Kasumi-1 (cell line): ENCODE data around the gene SIGLEC9.

ENCODE experiments used
- DNase-seq, 2 experiments: peaks; one replicate each; lab custom pipeline; 2025; lab: John Stamatoyannopoulos, UW

SIGLEC9 gene

DNA sequence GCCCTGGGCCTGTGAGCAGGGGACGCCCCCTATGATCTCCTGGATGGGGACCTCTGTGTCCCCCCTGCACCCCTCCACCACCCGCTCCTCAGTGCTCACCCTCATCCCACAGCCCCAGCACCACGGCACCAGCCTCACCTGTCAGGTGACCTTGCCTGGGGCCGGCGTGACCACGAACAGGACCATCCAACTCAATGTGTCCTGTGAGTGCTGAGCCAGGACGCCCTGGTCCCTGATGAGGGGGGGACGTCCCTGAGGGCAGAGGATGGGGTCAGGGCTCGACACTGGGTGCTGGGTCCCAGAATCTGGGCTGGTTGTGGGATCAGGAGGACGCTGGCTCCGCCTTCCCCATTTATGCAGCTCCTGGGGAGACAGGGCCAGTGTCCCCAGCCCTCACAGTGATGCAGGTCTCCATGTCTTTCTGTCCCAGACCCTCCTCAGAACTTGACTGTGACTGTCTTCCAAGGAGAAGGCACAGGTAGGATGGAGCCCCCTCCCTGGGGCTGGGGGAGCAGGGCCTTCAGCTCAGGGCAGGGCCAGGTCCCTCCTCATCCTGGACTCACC is 19.9 kb downstream of the SIGLEC9 start:
- no peak for DNase-seq

DNA sequence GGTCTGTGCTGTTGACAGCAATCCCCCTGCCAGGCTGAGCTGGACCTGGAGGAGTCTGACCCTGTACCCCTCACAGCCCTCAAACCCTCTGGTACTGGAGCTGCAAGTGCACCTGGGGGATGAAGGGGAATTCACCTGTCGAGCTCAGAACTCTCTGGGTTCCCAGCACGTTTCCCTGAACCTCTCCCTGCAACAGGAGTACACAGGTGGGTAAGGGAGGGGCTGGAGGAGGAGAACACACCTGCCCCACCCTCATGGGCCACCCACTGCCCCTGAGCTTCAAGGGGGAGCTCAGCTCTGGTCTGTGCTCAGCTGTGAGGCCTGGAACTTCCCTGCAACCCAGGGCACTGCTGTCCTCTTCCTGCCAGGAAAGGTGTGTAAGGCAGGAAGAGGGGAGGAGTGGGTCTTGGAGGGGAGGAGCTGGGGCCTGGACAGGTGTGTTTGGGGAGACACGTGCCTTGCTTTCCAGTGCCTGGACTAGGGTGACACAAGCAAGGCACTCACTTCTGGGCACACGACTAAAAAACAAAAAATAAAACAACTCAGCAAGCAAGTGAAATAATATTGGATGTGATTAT is 21.3 kb downstream of the SIGLEC9 start:
- no peak for DNase-seq

DNA sequence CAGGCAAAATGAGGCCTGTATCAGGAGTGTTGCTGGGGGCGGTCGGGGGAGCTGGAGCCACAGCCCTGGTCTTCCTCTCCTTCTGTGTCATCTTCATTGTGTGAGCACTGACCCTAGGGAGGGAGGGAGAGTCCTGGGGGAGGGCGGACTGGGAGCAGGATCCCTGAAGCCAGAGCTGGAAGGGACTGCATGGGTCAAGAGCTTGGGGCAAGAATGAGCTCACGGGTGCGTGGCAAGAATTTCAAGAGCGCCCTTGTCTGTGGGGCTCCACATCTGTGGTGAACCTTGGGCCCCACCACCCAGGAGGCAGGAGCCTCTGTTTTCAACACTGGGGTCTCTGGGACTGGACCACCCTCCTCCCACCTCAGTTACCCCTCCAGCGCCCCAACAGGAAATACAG is 22.0 kb downstream of the SIGLEC9 start:
- no peak for DNase-seq

DNA sequence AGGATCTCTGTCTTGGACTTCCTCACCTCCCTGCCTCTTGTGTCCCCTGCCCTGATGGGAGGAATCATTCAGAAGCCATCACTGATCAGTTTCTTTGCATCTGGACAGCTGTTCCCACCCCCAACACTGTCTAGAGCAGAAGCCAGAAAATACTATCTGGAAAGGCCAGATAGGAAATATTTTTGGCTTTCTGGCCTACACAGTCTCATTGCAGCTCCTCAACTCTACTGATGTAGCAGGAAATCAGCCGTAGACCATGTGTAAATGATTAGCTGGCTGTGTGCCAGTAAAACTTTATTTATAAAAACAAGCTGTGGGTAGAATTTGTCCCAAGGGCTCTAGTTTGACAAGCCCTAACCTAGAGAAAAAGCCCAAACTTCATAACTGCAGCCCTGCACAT is 23.0 kb downstream of the SIGLEC9 start:
- no peak for DNase-seq

DNA sequence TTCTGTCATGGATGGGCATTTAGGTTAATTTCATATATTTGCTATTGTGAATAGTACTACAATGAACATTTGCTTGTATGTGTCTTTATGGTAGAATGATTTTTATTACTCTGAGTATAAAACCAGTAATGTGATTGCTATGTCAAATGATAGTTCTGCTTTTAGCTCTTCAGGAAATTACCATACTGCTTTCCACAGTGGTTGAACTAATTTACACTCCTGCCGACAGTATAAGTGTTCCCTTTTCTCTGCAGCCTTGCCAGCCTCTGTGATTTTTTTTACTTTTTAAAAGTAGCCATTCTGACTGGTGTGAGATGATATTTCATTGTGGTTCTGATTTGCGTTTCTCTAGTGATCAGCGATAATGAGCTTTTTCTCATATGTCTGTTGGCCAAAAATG is 23.9 kb downstream of the SIGLEC9 start:
- DNase-seq: peak; percentile 48 to 55

DNA sequence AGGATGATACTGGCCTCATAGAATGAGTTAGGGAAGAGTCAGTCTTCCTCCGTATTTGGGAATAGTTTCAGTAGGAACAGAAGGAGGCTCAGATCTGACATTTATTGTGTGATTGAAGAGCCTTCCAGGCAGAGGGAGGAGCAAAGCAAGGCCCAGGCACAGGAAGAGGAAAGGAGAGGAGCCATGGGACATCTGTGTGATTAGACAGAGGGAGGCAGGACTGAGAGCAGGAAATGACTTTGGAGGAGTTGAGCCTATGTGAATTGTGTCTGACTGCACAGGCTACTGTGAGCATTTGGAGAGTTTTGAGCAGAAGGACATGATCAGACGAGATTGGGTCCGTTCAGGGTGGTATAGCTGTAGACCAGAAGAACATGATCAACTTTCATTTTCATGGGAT is 25.9 kb downstream of the SIGLEC9 start:
- DNase-seq: no peak

DNA sequence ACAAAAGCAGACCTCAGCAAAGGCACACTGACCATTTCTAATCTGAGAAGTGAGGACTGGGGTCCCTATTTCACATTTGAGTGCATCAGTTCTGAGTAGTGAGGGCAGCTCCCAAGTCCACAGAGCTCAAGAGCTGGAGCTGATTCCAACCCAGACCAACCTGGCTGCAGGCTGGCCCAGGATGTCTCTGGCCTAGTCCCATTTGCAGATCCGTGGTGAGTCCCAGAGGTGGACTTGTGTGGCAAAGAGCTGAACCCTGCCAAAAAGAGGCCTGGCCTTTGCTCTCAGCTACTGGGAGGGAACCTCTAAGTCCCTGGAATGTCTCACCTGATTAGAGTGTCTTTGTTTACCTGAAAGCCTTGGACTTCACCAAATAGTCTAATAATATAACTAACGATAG is 32.0 kb downstream of the SIGLEC9 start:
- no peak for DNase-seq

DNA sequence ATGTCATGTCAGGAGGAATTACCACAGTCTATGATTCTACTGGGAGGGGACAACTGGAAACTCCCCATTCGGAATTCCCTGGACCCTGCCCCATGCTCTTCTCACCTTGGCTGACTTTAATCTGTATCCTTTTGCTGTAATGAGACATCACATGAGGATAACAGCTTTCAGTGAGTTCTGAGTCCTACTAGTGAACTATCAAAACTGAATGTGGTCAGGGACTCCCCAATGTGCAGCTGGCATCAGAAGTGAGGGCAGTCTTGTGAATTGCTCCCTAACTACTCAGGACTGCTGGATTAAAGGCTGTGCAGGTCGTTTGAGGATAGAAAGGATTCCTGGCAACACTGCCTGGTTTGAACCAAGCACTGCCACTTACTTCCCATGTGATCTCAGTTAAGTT is 32.6 kb downstream of the SIGLEC9 start:
- DNase-seq: no peak

DNA sequence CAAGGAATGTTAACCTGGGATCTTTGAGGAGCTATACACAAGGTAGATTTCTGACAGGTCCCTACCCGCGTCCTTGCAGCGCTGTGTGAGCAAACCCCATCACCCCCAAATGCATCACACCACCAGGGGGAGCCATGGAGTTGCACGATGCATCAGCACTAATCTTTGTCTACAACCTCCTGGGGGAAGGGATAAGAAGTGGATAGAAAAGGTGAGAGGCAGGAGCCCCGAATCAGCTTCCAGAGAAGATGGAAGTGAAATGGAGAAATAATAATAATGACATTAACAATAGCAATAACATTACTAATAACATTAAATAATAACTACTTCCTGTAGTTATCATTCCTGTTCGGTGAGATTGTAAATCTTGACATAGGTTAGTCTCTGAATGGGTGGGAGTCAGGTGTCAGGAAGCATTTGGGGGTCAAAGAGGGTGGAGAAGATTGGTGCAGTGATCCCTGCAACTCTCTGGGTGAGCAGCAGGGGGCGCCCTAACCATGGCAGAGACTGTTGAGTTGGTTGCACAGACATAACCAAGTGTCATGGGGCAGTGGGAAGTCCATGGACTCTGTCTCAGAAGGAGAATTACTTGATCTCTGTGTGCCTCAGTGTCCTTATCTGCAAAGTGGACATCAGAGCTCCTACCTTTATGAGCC is 33.9 kb downstream of the SIGLEC9 start:
- peak; percentile 42 to 68 for DNase-seq

DNA sequence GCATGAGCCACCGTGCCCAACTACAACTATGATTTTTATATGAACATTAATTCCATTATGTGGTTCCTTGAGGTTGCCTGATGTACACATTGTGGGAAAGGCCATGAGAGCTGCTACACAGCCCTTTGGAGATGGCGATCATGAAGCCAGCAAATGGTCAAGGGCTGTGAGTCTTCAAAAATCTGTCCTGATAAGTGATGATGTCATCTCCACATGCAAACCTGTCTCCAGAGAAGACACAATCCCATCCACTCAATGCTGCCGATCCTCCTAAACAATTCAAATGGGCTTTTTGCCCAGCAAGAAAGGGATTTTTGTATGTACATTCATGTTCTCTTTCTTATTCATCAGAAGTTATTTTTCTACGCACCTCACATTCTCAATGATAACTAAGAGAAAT is 35.0 kb downstream of the SIGLEC9 start:
- no peak for DNase-seq

DNA sequence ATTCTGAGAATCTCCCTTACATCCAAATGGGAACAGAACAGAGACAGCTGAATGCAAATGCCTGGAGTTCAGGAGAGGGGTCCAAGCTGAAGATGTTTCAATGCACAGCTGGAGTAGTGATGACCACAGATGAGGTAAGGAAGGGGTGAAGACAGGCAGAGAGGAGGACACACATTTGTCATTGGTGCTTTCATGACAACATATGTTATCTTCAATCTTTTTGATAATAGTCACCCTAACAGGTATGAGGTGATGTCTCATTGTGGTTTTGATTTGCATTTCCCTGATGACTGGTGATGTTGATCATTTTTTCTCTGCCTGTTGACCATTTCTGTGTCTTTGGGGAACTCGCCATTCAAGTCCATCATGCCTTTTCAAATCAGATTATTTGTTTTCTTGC is 36.6 kb downstream of the SIGLEC9 start:
- DNase-seq: no peak

DNA sequence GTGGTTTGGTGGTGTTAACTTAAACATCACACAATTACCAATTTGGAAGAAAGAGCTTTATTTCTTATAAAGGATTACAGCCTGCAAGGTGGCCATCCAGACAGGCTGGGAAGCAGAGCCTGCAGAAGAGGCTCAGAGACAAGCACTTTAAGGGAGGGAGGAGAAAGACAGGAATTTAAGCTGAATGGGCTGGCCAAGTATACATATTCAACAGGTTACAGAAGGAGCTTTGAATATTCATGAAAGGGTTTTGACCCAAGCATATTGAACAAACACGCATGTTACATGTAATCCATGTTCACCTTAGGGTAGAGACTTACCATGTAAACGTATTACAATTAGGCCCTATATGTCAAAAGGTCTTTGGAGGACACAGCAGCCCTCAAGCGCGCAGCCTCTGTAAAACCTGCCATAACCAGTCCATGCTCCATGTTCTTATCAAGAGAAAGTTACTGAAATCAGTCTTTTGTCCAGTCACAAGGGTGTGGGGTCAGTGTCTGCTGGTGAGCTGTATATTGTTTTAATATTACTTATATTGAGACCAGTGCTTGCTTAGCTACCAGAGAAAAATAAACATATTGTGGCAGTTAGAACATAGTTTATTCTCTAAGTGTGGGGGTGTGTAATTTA is 37.3 kb downstream of the SIGLEC9 start:
- DNase-seq: no peak

DNA sequence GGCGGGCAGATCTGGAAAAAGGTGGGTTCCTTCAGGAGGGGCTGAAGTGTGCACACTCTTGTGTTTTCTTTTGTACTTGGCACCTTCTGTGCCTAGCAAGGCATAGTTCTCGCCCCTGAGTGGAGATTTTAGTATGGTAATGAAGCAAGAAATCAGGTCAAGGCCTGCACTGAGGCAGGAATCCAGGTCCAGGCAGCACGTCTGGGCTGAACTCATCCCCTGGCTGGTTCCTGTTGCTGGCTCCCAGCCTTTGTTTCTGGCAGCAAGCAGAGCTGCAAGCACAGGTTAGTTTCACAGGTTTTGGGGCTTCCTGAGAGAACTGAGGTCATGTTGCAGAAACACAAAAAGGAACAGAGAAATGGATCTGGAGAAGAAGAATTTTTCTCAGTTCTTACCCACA is 38.6 kb downstream of the SIGLEC9 start:
- DNase-seq: no peak

DNA sequence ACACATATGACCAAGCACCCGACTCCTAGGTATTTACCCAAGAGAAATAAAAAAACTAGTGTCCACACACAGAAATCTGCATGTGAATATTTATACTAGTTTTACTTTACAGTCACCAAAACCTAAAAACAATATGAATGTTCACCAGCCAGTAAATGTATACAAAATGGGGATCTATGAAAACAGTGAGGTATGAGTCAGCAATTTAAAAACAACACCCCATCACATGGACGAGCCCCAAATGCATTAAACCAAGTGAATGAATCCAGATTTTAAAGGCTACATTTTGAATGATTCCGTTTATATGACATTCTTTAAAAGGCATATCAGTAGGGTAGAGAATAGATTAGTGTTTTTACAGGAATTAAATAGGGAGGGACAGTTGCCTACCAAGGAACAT is 39.5 kb downstream of the SIGLEC9 start:
- DNase-seq: no peak

DNA sequence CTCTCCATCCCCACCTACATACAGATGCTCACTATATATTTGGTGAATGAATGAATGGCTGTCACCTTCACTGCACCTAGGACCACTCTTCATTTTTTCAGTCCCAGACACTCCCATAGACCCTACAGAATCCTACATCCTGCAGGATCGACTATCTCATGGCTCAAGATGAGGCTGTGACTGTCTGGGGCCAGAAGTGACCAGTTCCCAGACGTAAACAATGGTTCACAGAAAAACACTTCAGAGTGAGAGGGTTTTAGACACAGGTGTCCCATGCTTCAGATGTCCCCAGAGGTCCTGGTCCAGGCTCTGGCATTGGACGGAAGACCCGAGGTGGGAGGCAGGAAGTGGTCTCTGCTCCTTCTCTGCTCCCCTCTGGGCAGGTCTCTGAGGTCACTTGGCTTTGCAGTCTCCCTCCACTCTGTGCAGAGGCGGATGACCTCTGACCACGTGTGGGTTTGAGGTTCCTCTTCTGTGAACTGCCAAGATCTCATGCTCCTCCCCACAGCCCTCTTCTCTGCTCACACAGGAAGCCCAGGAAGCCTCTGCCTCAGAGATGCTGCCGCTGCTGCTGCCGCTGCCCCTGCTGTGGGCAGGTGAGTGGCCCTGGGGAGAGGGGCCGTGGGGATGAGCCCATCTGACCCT is 42.3 kb downstream of the SIGLEC9 start:
- DNase-seq: peak; percentile 52 to 63

DNA sequence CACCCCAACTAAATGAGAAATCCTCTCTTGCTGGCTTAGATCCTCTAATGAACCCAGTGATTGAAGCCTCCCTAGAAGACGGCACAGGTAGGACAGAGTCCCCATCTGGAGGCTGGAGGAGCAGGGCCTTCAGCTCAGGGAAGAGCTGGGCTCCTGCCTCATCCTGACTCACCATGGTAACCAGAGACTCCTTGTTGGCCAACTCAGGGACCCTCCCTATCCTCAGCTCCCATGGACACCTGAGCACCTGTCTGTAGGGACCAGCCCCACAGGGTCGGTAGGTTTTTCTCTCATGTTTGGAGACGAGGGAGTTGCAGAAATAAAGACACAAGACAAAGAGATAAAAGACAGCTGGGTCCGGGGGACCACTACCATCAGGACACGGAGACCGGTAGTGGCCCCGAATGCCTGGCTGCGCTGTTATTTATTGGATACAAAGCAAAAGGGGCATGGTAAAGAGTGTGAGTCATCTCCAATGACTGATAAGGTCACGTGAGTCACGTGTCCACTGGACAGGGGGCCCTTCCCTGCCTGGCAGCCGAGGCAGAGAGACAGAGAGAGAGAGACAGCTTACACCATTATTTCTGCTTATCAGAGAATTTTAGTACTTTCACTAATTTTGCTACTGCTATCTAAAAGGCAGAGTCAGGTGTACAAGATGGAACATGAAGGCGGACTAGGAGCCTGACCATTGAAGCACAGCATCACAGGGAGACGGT is 44.0 kb downstream of the SIGLEC9 start:
- DNase-seq: no peak

DNA sequence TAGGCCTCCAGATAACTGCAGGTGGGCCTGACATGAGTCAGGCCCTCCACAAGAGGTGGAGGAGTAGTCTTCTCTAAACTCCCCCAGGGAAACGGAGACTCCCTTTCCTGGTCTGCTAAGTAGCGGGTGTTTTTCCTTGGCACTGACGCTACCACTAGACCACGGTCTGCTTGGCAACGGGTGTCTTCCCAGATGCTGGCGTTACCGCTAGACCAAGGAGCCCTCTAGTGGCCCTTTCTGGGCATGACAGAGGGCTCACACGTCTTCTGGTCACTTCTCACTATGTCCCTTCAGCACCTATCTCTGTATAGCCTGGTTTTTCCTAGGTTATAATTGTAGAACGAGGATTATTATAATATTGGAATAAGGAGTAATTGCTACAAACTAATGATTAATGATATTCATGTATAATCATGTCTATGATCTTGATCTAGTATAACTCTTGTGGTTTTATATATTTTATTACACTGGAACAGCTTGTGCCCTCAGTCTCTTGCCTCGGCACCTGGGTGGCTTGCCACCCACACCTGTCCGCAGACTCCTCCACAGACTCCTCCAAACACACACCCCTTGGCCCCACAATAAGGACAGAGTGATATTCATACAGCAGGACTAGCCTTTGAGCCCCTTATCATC is 44.7 kb downstream of the SIGLEC9 start:
- peak; percentile 41 to 58 for DNase-seq

DNA sequence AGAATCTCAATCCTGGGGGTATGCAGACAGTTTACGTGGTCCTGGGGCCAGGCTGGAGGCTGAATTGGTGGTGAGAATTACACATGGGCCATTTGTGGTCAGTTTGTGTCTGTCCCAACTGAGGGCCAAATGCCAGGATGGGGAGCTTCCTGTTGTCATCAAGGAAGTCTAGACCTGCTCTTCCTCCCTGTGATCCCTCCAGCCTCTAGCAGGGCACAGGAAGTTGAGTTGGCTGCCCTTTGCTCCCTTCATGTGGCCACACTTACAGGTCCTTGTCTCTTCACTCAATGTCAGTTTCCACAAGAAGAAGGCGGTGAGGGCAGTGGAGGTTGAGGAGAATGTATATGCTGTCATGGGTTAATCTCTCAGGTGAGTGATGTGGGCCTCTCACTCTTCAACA is 47.5 kb downstream of the SIGLEC9 start:
- no peak for DNase-seq

DNA sequence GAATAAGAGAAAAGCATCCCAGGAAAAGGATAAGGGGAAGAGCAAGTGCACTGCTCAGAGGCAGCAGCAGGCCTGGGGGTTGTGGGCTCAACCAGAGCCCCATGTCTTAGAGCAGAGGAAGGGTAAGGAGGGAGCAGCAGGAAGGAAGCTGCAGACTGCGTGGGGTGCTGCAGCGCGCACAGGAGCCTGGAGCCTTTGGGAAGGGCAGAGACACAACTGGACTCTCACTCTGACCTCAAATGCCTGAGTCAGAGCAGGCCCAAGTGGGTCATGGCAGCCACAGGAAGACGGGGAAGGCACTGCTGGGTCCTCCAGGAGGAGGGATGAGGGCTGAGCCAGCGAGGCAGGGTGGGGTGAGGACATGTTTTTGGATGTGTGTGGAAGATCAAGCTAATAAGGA is 49.0 kb downstream of the SIGLEC9 start:
- DNase-seq: peak; percentile 37 to 44

DNA sequence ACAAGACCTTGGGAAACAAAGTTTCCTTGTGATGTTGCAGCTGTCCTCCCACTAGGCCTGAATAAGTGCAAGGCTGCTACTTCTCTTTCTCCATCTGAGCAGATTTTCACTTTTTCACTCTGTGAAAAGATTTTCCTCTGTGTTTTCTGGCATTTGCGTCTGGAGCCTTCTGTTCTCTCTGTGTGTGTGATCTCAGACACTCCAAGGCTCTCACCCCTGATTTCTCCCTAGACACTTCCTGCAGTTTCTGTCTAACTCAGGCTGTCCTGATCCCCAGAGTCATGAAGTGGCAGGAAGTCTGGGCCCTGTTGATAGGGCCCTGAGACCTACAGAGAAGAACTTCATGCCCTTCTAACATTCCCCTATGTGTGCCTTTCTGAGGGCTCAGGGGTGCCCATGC is 54.5 kb downstream of the SIGLEC9 start:
- DNase-seq: no peak
